HG02763 (cell line): ENCODE results near the gene NRIP2.

Experiments used
- ATAC-seq: cut with Tn5 transposase; IDR thresholded peaks from one replicate; pipeline ENCODE4 v1.9.1; 2021; ENCODE audit warnings: mild to moderate bottlenecking, moderate library complexity; ENCODE audit not compliant: unreplicated experiment

The NRIP2 gene

GRCh38 chr12:2811801-2812200 lies 23.0 kb downstream of the NRIP2 start:
- no peak for ATAC-seq

DNA sequence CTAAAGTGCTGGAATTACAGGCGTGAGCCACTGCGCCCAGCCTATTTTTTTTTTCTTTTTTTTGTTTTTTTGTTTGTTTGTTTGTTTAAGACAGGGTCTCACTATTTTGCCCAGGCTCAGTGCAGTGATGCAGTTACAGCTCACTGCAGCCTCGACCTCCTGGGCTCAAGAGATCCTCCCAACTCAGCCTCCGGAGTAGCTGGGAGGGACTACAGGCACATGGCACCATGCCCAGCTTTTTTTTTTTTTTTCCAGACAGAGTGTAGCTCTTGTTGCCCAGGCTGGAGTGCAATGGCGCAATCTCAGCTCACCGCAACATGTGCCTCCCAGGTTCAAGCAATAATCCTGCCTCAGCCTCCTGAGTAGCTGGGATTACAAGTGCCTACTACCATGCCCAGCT lies 28.1 kb downstream of the NRIP2 start:
- ATAC-seq, result no peak

DNA sequence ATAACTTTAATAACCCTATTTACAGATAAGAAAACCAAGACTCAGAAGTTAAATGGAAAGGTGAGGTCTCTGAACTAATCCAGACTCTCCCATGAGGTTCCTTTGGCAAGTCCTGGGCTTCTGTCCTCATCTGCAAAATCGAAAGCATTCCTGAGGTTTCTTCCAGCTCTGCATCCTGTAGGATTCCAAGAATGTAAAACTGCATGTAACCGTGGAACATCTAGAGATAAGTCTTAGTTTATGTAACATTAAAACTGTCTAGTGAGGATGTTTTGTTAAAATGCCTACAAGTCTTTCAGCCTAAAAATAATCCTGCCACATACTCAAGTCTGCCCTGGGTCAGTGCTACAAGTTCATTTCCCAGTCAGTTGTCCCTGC lies 29.7 kb downstream of the NRIP2 start:
- ATAC-seq, result no peak

DNA sequence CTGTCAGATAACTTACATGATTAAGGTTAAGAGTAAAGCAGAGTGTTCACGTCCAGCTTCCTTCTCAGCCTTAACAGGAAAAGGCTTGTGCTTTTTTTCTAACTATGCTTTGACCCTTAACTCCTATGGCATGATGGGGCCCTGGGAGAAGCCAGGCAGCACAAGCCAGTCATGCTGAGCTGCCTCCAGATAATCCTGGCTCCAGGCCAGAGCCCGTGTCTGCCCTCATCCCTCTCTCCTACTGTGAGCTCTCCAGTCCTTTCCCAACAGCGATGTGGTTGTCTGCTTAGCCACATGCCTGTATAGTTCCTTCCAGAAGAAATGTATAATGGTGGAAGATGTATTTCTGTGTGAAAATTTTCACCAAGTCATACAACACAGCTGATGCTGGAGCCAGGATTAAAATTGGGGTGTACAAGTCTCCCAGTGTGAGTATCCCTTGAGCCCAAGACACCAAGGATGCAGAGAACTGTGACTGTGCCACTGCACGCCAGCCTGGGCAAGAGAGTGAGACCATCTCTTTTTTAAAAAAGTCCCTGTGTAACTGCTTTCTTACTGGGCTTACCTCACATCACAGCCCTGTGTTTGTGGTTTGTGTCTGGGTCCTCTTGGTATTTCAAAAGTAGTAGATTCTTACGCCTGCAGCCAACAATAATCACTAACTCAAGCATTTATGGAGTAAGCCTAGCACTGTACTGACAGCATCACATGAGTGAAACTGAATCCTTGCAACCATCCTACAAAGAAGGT lies 30.3 kb downstream of the NRIP2 start:
- ATAC-seq, result no peak

DNA sequence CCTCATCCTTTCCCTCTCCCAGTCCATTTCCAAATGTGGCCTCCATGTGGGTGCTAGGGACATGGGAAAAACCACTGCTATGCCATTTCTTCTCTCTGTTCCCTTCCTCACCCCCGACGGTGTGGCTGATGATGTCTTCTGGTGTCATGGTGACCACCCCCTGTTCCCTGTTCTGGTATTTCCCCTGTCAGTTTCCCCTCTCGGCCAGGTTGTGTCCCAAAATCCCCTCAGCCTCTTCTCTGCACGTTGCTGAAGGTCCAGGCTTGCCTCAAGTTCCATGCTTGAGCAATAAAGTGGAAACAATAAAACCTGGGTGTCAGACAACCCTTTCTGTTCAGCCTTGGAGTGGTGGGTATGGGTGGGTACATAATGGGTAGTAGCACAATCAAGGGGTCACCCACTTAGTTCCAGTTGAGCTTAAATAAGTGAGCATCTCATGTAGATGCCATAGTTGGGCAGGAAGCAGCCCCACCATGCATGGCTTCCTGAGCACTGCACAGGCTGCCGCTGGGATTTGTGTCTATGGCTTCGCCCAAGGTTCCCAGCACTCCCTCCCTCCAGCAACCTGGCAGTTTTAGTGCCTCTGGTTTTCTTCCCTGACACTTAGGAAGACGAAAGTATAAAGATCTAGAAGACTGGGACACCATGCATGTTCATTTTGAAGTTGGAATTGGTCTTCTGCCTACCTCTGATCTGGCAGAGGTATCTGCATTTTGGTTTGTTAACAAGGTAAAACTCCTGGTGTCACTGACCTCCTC lies 31.0 kb downstream of the NRIP2 start:
- no peak for ATAC-seq

DNA sequence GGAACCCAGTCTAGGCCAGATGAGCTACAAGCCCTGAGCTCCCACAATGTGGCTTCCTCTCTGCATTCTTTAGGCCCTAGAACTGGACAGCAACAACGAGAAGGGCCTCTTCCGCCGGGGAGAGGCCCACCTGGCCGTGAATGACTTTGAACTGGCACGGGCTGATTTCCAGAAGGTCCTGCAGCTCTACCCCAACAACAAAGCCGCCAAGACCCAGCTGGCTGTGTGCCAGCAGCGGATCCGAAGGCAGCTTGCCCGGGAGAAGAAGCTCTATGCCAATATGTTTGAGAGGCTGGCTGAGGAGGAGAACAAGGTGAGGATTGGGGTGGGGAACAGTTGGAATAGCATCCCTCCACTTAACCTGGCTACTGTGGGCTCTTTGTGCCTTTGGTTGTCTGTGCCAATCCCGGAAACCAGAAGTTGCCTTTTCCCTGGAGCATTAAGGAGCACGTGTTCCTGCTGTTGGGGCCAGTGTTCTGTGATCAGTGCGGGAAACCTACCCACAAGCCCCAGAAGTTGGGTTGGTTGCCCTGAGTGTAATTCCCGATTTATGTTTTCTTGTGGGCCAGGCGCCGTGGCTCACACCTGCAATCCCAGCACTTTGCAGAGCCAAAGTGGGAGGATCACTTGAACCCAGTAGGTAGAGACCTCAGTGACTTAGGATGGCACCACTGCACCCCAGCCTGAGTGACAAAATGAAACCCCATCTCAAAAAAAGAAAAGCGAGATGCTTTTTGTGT lies 33.6 kb downstream of the NRIP2 start:
- ATAC-seq, result no peak

GRCh38 chr12:2800046-2800570 lies 34.7 kb downstream of the NRIP2 start:
- ATAC-seq, result no peak

- ATAC-seq, result no peak
Observed at GRCh38 chr12:2797721-2798418, 37.0 kb downstream of the NRIP2 start.

DNA sequence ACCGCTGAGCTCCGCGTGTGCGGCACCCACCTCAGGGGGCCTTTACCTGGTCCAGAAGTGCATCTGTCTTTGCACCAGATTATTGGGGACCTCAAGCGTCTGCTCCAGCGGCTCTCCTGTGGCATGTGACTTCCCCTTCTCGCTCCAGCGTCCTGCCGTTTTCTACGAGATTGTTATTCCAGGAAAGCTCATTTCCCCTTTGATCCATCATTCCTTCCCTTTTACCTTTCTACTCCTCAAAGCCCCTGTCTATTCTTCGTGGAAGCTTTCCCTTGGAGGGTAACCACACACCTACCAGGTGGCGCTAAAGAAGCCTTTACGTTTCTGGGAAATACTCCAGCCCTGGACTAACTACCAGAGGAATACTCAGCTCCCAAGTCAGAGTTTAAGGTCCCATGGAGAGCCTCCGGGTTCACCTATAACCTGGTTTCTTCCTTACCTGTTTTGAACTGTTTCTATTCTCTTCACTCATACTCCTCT lies 38.6 kb downstream of the NRIP2 start:
- no peak for ATAC-seq

- ATAC-seq, result peak; percentile 69
Observed at GRCh38 chr12:2795291-2796186, 39.3 kb downstream of the NRIP2 start.

DNA sequence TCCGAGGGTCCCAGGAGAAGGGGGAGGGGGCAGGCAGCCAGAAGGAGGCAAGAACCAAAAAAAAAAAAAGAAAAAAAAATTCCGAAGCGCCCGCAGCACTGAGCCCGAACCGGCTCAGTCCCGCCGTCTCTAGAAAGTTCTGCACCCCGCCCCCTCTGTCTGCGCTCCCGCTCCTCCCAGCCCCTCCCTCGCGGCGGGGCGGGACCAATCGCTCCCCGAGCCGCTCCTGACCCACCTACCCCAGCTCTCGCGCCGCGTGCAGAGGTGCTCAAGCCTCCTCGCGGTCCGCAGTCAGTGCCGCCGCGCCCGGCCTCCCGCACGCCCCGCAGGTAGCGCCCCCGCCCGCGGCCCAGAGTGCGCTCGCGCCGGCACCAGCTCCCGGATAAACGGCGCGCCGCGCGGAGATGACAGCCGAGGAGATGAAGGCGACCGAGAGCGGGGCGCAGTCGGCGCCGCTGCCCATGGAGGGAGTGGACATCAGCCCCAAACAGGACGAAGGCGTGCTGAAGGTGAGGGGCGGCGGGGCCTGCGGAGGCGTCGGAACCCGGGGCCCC lies 40.0 kb downstream of the NRIP2 start, which contains the start of gene FKBP4:
Gene FKBP4 (plus strand): TSS at position 235 of the 554 bp plus-strand sequence. CDS start 170 bp downstream, at position 405.
- peak; percentile 80 for ATAC-seq

GRCh38 chr12:2794191-2794735 lies 40.6 kb downstream of the NRIP2 start:
- peak; percentile 1 for ATAC-seq

GRCh38 chr12:2793561-2793960 lies 41.3 kb downstream of the NRIP2 start:
- ATAC-seq, result no peak

GRCh38 chr12:2792671-2793500 lies 41.9 kb downstream of the NRIP2 start:
- ATAC-seq, result no peak

DNA sequence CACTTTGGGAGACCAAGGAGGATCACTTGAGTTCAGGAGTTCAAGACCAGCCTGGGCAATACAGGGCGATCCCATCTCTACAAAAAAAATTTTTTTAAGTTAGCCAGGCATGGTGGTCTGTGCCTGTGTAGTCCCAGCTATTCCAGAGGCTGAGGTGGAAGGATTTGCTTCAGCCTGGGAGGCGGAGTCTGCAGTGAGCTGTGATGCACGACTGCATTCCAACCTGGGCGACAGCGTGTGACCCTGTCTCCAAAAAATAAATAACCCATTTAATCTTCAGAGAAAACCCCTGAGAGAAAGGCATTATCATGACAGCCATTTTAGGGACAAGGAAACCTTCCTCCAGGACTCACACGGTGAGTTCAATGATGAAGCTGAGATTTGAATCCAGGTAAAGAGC lies 43.7 kb downstream of the NRIP2 start:
- ATAC-seq, result no peak

- ATAC-seq, result no peak
Observed at GRCh38 chr12:2785017-2785416, 49.8 kb downstream of the NRIP2 start.

DNA sequence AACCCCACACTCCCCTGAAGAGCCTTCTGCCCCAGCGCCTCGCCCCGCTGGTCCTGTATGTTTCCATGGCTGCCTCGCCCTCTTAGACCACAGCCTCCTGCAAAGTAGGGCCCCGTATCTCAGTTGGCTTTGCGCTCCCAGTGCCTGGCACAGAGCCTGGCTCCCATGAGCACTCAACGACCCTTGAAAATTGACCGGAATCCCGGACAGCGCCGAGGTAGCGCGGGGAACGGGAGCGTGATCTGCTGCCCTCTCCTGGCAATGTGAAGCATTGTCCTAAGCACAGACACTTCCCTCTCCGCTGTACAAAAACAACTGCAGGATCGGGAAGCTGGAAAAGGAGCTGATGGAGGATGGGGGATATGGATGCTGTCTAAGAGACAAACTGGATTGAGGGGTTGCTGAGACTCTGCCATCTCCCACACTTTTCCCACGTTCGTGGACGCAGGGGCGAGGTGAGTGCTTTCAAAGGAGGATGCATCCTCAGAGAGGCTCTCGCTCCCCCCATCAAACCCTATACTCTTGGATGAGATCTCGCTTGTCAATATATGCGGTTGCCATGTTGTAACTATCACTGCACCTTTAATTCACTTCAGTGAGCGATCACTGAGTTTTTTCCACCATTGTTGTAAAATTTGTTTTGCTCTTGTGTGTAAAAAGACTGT lies 50.8 kb downstream of the NRIP2 start:
- no peak for ATAC-seq

- no peak for ATAC-seq
Observed at GRCh38 chr12:2779281-2779680, 55.6 kb downstream of the NRIP2 start.
